ENCODE results near the gene XPO1.

Gene XPO1

DNA sequence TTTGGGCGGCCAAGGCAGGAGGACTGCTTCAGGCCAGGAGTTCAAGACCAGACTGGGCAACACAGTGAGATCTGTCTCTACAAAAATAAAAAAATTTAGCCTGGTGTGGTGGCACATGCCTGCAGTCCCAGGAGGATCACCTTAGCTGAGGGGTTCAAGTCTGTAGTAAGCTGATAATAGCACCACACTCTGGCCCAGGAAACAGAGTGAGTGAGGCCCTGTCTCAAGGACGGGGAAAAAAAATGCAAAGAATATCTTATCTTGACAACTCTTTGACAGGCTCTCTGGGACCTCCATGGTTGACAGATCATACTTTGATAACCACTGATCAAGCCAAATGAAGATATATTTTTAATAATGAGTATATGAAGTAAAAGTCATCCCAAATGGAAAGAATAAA, 89.9 kb downstream of the XPO1 start:
- no peak for TF ChIP-seq ZBTB7A (IDR thresholded peaks at IDR 0.05; ENCODE audit: low read depth)
- TF ChIP-seq, protein P1, sequence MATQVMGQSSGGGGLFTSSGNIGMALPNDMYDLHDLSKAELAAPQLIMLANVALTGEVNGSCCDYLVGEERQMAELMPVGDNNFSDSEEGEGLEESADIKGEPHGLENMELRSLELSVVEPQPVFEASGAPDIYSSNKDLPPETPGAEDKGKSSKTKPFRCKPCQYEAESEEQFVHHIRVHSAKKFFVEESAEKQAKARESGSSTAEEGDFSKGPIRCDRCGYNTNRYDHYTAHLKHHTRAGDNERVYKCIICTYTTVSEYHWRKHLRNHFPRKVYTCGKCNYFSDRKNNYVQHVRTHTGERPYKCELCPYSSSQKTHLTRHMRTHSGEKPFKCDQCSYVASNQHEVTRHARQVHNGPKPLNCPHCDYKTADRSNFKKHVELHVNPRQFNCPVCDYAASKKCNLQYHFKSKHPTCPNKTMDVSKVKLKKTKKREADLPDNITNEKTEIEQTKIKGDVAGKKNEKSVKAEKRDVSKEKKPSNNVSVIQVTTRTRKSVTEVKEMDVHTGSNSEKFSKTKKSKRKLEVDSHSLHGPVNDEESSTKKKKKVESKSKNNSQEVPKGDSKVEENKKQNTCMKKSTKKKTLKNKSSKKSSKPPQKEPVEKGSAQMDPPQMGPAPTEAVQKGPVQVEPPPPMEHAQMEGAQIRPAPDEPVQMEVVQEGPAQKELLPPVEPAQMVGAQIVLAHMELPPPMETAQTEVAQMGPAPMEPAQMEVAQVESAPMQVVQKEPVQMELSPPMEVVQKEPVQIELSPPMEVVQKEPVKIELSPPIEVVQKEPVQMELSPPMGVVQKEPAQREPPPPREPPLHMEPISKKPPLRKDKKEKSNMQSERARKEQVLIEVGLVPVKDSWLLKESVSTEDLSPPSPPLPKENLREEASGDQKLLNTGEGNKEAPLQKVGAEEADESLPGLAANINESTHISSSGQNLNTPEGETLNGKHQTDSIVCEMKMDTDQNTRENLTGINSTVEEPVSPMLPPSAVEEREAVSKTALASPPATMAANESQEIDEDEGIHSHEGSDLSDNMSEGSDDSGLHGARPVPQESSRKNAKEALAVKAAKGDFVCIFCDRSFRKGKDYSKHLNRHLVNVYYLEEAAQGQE (IDR thresholded peaks at IDR 0.05; ENCODE audit: low read depth) = no peak
- TF ChIP-seq, protein P2, sequence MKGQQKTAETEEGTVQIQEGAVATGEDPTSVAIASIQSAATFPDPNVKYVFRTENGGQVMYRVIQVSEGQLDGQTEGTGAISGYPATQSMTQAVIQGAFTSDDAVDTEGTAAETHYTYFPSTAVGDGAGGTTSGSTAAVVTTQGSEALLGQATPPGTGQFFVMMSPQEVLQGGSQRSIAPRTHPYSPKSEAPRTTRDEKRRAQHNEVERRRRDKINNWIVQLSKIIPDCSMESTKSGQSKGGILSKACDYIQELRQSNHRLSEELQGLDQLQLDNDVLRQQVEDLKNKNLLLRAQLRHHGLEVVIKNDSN (IDR thresholded peaks at IDR 0.05) = no peak
- no peak for TF ChIP-seq NFIC (IDR thresholded peaks at IDR 0.05)
- no peak for TF ChIP-seq RAD21 (IDR thresholded peaks at IDR 0.05; ENCODE audit: low read depth)
- TF ChIP-seq CREB1 (IDR thresholded peaks at IDR 0.05; ENCODE audit: low read depth) = no peak
- no peak for TF ChIP-seq YY1 (IDR thresholded peaks at IDR 0.05; ENCODE audit: low read depth)
- TF ChIP-seq FOXM1 (IDR thresholded peaks at IDR 0.05; ENCODE audit: borderline replicate concordance, low read depth) = no peak
- no peak for TF ChIP-seq EGR1 (IDR thresholded peaks at IDR 0.05)
- no peak for TF ChIP-seq TCF12 (IDR thresholded peaks at IDR 0.05; ENCODE audit: low read depth)
- TF ChIP-seq, protein P3, sequence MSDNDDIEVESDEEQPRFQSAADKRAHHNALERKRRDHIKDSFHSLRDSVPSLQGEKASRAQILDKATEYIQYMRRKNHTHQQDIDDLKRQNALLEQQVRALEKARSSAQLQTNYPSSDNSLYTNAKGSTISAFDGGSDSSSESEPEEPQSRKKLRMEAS (IDR thresholded peaks at IDR 0.05) = no peak

DNA sequence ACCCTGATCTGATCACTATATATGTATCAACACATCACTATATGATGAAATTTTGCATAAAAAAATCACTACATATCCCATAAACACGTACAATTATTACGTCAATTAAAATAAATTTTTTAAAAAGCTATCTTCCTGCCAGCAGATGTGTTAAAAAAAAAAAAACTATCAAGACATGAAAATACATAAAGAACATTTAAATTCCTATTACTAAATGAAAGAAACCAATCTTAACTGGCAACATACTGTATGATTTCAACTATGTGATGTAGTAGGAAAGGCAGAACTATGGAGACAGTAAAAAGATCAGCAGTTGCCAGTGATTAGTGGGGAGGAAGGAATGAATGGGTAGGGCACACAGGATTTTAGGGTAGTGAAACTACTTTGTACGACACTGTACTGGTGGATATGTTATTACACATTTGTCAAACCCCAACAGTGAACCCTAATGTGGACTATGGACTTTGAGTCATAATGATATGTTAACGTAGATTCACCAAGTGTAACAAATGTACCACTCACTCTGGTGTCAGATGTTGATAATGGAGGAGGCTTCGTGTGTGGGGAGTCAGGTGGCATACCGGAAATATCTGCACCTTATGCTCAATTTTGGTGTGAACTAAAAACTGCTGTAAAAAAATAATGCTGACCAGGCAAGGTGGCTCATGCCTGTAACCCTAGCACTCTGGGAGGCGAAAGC, 94.7 kb downstream of the XPO1 start:
- TF ChIP-seq TEAD4 (IDR thresholded peaks at IDR 0.05) = no peak
- no peak for TF ChIP-seq EGR1 (IDR thresholded peaks at IDR 0.05)
- no peak for TF ChIP-seq TCF12 (IDR thresholded peaks at IDR 0.05; ENCODE audit: low read depth)
- no peak for TF ChIP-seq ZBTB7A (IDR thresholded peaks at IDR 0.05; ENCODE audit: low read depth)
- TF ChIP-seq YY1 (IDR thresholded peaks at IDR 0.05; ENCODE audit: low read depth) = no peak
- TF ChIP-seq, protein P3 (IDR thresholded peaks at IDR 0.05) = no peak
- no peak for TF ChIP-seq EP300 (IDR thresholded peaks at IDR 0.05; ENCODE audit: borderline replicate concordance)
- TF ChIP-seq NFIC (IDR thresholded peaks at IDR 0.05) = no peak
- TF ChIP-seq, protein P2 (IDR thresholded peaks at IDR 0.05) = no peak
- no peak for TF ChIP-seq CREB1 (IDR thresholded peaks at IDR 0.05; ENCODE audit: low read depth)
- TF ChIP-seq, protein P1 (IDR thresholded peaks at IDR 0.05; ENCODE audit: low read depth) = no peak
- no peak for TF ChIP-seq TAF1 (IDR thresholded peaks at IDR 0.05; ENCODE audit: low read depth)
- no peak for TF ChIP-seq FOXM1 (IDR thresholded peaks at IDR 0.05; ENCODE audit: borderline replicate concordance, low read depth)

DNA sequence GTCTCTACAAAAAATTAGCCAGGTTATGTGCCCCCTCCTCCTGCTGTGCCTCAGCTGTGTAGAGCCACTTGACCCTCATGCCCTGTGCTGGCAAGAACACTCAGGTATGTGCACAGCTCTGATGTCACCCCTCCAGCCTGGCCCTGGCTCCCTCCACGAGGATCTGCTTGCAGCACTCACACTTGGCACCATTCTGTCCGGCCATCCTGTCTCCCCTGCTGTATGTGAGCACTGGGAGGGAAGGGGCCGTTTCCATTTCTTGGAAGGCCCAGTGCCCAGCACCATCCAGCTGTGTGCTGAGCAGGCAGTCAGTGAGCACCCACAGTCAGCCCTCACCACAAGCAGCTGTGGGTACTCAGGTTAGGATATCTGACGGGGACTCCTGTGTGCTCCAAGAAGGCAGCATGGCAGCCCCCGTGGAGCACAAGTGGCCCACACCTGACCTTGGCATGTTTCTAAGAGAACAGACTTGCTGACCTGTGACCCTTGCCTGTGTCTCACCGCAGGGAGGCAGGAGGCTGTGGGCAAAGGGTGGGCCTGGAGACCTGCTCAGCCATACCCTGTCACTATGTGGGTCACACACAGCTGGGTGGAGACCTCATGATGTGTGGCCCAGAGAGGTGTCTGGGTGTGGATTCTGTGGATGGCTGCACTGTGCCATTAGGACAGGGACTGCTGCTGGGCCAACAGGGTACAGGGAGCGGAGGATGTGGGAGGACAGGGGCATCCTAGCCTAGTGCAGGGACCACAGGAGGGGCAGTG, 98.7 kb downstream of the XPO1 start:
- TF ChIP-seq TCF12 (IDR thresholded peaks at IDR 0.05; ENCODE audit: low read depth) (no peak), CREB1 (IDR thresholded peaks at IDR 0.05; ENCODE audit: low read depth) (no peak)
- TF ChIP-seq, protein P2 (IDR thresholded peaks at IDR 0.05) = no peak
- TF ChIP-seq, protein P1 (IDR thresholded peaks at IDR 0.05; ENCODE audit: low read depth) = no peak

DNA sequence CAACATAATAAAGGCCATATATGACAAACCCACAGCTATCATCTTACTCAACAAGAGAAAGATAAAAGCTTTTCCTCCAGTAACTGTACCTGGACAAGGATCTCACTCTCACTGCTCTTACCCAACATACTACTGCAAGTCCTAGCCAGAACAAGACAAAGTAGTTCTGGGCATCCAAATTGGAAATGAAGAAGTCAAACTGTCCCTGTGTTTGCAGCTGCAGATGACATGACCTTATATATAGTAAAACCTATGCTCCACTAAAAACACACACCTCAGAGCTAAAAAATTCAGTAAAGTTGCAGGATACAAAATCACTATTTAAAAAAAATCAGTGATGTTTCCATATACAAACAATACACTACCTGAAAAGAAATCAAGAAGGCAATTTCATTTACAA, 99.5 kb downstream of the XPO1 start:
- TF ChIP-seq CREB1 (IDR thresholded peaks at IDR 0.05; ENCODE audit: low read depth) (no peak), FOXM1 (IDR thresholded peaks at IDR 0.05; ENCODE audit: borderline replicate concordance, low read depth) (no peak), TCF12 (IDR thresholded peaks at IDR 0.05; ENCODE audit: low read depth) (no peak), EGR1 (IDR thresholded peaks at IDR 0.05) (no peak), CEBPB (IDR thresholded peaks at IDR 0.05) (no peak), NFIC (IDR thresholded peaks at IDR 0.05) (no peak), YY1 (IDR thresholded peaks at IDR 0.05; ENCODE audit: low read depth) (no peak), RAD21 (IDR thresholded peaks at IDR 0.05; ENCODE audit: low read depth) (no peak), TAF1 (IDR thresholded peaks at IDR 0.05; ENCODE audit: low read depth) (no peak)
- TF ChIP-seq, protein P2 (IDR thresholded peaks at IDR 0.05) = no peak
- TF ChIP-seq, protein P1 (IDR thresholded peaks at IDR 0.05; ENCODE audit: low read depth) = no peak

Measured in Ishikawa (cell line).